B cell (primary cell): ENCODE results near the gene CFAP20DC. TPM values are rescaled to one million over a fixed set of nuclear protein-coding genes. Genes with fewer than 3 reads are reported as not detected.
"Not testable (repeated sequence)": the region's sequence is repeated elsewhere in the genome, so short reads cannot be mapped to it uniquely, and the experiment has no call there.

ENCODE experiments used
- ATAC-seq: fragments of 200-7000 bp; cut with Tn5 transposase; one replicate; pipeline ENCODE4 v1.10.0; 2021; ENCODE audit warnings: low read depth, mild to moderate bottlenecking, moderate number of reproducible peaks, moderate library complexity
- CTCF ChIA-PET: fragments of 350-600 bp; sonication (Branson Sonifier 250); formaldehyde crosslinking; loops from one replicate; lab custom pipeline; 2021; ENCODE audit warnings: antibody characterized with exemption, inconsistent platforms; lab: Charles Lee
- POLR2A ChIA-PET: fragments of 350-600 bp; sonication (Branson Sonifier 250); formaldehyde crosslinking; loops from one replicate; lab custom pipeline; 2021; ENCODE audit warnings: antibody characterized with exemption; lab: Charles Lee
- DNase-seq: peaks from one replicate; pipeline ENCODE4 v3.0.0; 2013
- H2AFZ ChIP-seq: 2 replicates; pipeline ENCODE4 v1.6.1; 2012; ENCODE audit warnings: mild to moderate bottlenecking, low read depth, low read length; ENCODE audit not compliant: insufficient read depth, poor library complexity, severe bottlenecking
- H3K27ac ChIP-seq, 2 donors: 1 replicate in 1 of 2; 2 replicates in 1 of 2; pipeline ENCODE4 v1.5.1; 2012 to 2013; ENCODE audit warnings: low read length in 2 of 2, mild to moderate bottlenecking in 2 of 2, moderate library complexity in 1 of 2
- H3K27me3 ChIP-seq, 4 experiments: fragments of 200-600 bp in 1 of 4; sonication (generic) in 1 of 4; replicated peaks in 1 of 4; 1 replicate in 2 of 4; 2 replicates in 2 of 4; pipeline versions ENCODE4 v1.6.1 to v1.7.0; 2013 to 2016; ENCODE audit warnings: low read length in 3 of 4, mild to moderate bottlenecking in 2 of 4, mixed read lengths in 1 of 4, moderate library complexity in 1 of 4; ENCODE audit not compliant: insufficient read depth in 4 of 4, control insufficient read depth in 3 of 4; ENCODE audit errors: control extremely low read depth in 1 of 4
- H3K36me3 ChIP-seq, 2 experiments: replicated peaks in 1 of 2; 1 replicate in 1 of 2; 2 replicates in 1 of 2; pipeline versions ENCODE4 v1.6.1 to v1.7.1; 2013; ENCODE audit warnings: low read length in 1 of 2; ENCODE audit not compliant: insufficient read depth in 2 of 2, control insufficient read depth in 1 of 2; ENCODE audit errors: control extremely low read depth in 1 of 2, extremely low read depth in 1 of 2
- H3K4me1 ChIP-seq, 2 donors: fragments of 200-600 bp in 1 of 2; sonication (generic) in 1 of 2; 1 replicate in 1 of 2; 2 replicates in 1 of 2; pipeline versions ENCODE4 v1.5.1 to v1.6.1; 2013 to 2017; ENCODE audit warnings: low read length in 2 of 2; ENCODE audit not compliant: control insufficient read depth in 2 of 2, insufficient read depth in 2 of 2
- H3K4me2 ChIP-seq: replicated peaks from 2 replicates; pipeline ENCODE3; 2012; ENCODE audit warnings: mild to moderate bottlenecking, low read depth, low read length; ENCODE audit not compliant: poor library complexity, severe bottlenecking
- H3K4me3 ChIP-seq, 5 experiments: fragments of 200-600 bp in 1 of 5; sonication (generic) in 1 of 5; 1 replicate in 3 of 5; 2 replicates in 2 of 5; pipeline versions ENCODE4 v1.5.1 to v1.7.0; 2011 to 2016; ENCODE audit warnings: low read length in 4 of 5, mild to moderate bottlenecking in 4 of 5, low read depth in 2 of 5, control low read depth in 1 of 5, moderate library complexity in 1 of 5; ENCODE audit not compliant: insufficient read depth in 1 of 5; ENCODE audit errors: control extremely low read depth in 1 of 5, extremely low read depth in 1 of 5
- H3K79me2 ChIP-seq: fragments of 200-600 bp; sonication (generic); one replicate; pipeline ENCODE4 v1.6.0; 2016; ENCODE audit warnings: low read length; ENCODE audit not compliant: control insufficient read depth, insufficient read depth
- H3K9ac ChIP-seq: fragments of 200-600 bp; sonication (generic); 2 replicates; pipeline ENCODE4 v1.6.1; 2017; ENCODE audit warnings: mild to moderate bottlenecking, low read length, moderate library complexity
- H3K9me3 ChIP-seq, 3 donors: one replicate each; pipeline versions ENCODE4 v1.6.1 to v1.7.1; 2013; ENCODE audit warnings: low read length in 2 of 3; ENCODE audit not compliant: control insufficient read depth in 2 of 3, insufficient read depth in 1 of 3; ENCODE audit errors: control extremely low read depth in 1 of 3
- H4K20me1 ChIP-seq: 2 replicates; pipeline ENCODE4 v1.6.0; 2012; ENCODE audit warnings: mild to moderate bottlenecking, low read length; ENCODE audit not compliant: insufficient read depth, control insufficient read depth, poor library complexity, severe bottlenecking
- H3K27ac Mint-ChIP-seq: one replicate; pipeline ENCODE4 v1.8.0; 2021; ENCODE audit warnings: mixed read lengths
- H3K27me3 Mint-ChIP-seq: one replicate; pipeline ENCODE4 v1.8.0; 2021; ENCODE audit warnings: mixed read lengths
- H3K4me1 Mint-ChIP-seq: one replicate; pipeline ENCODE4 v1.8.0; 2021; ENCODE audit warnings: mixed read lengths
- H3K4me3 Mint-ChIP-seq: one replicate; pipeline ENCODE4 v1.8.0; 2021; ENCODE audit warnings: mixed read lengths
- H3K9me3 Mint-ChIP-seq: one replicate; pipeline ENCODE4 v1.8.0; 2022; ENCODE audit warnings: mixed read lengths; ENCODE audit not compliant: insufficient read depth
- EZH2 ChIP-seq: IDR thresholded peaks from 2 replicates; pipeline ENCODE4 v1.6.1; 2012; ENCODE audit warnings: borderline replicate concordance, low read depth, mild to moderate bottlenecking, moderate library complexity, low read length; ENCODE audit not compliant: insufficient read depth, poor library complexity, severe bottlenecking
- WGBS: methylation state at CpG from one replicate; pipeline ENCODE4 v1.1.5; 2013; ENCODE audit warnings: missing lambda C conversion rate; ENCODE audit not compliant: insufficient coverage; 5-methylcytosine and 5-hydroxymethylcytosine counted together
- intact Hi-C: fragments of 100-400 bp; cut with micrococcal nuclease; formaldehyde crosslinking; loops from one replicate; pipeline ENCODE4 v1.10.0; 2022
- polyA plus RNA-seq: library from polyadenylated mRNA; depleted of rRNA; stranded (reverse); fragments of >200 nt; gene quantifications from 2 replicates; pipeline ENCODE4 v1.2.3, GENCODE V29; 2012
- total RNA-seq, 2 donors: library from RNA; stranded (reverse); fragments of 120-200 nt in 1 of 2; gene quantifications; 1 replicate in 1 of 2; 2 replicates in 1 of 2; pipeline versions ENCODE4 v1.2.3 to v1.2.4, GENCODE V29; 2013 to 2022
- TF ChIP-seq, protein P1 (sequence below): fragments of 200-600 bp; IDR thresholded peaks from one replicate; pipeline ENCODE4 v1.8.0; 2022; ENCODE audit warnings: antibody characterized with exemption, mild to moderate bottlenecking

CFAP20DC gene
- total and polyA plus RNA-seq, 2 donors (not counting 1 experiment from before 2014, with no cell fraction given) = 0.27 to 1.2 TPM

DNA sequence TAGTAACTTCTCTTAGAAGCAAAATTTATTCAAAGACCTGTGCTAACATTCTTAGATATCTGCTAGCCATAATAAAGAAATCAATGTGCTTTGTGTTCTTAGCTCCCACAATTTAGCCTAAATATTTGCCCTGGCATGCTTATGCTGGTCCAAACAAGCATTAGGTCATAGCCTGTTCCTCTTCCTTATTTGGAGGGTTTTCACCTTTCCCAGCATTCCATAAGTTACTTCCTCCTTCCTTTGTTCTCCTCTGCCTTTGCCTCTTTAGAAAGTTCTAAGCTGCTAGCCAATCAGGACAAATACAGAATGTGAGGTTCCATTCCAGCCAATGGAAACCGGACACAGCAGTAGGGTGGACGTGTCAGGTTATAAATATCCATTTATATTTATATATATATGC is 345.5 kb downstream of the CFAP20DC start:
- H3K9me3 Mint-ChIP-seq, H4K20me1 ChIP-seq, H3K27ac Mint-ChIP-seq, H3K9me3 ChIP-seq, H3K27me3 Mint-ChIP-seq, POLR2A ChIA-PET, H3K36me3 ChIP-seq, H3K4me3 ChIP-seq, DNase-seq, intact Hi-C loops, H2AFZ ChIP-seq, H3K4me2 ChIP-seq, H3K4me1 ChIP-seq, H3K79me2 ChIP-seq, ATAC-seq, H3K4me1 Mint-ChIP-seq, H3K27me3 ChIP-seq, H3K9ac ChIP-seq, H3K4me3 Mint-ChIP-seq, H3K27ac ChIP-seq: not testable (repeated sequence)
- no CpG with 5 or more reads among the region's 2 CpGs for WGBS
- CTCF ChIA-PET = interaction anchor here (0.6 kb wide), 1 partner anchor 51 kb away, joined by 3 read pairs; no protein-coding TSS in a partner anchor

DNA sequence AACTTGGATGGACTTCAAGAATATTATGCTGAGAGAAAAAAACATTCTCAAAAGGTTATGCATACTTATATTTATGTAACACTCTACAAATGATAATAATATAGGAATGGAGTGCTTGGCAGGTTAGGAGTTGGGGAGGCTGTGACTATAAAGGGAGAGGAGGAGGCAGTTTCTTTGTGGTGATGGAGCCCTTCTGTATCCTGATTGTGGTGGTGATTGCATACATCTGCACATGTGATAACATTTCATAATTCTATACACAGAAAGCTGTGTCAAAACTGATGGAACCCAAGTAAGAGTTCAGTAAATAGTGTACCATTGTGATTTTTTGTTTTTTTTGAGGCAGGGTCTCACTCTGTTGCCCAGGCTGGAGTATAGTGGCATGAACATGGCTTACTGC is 351.6 kb downstream of the CFAP20DC start:
- Histone ChIP-seq H3K9ac (no peak overlapping the region), H3K79me2 (no peaks in the 10 kb centered on the region), H3K27ac (no peak overlapping the region), H3K36me3 (no peaks in the 10 kb centered on the region), H3K27me3 (no peaks in the 10 kb centered on the region), H3K4me2 (no peak overlapping the region), H4K20me1 (no peaks in the 10 kb centered on the region), H3K9me3 (no peaks in the 10 kb centered on the region), H2AFZ (no peak overlapping the region), H3K4me1 (no peaks in the 10 kb centered on the region), H3K4me3 (no peak overlapping the region)
- ATAC-seq (no peak), DNase-seq (no peak)
- no peaks in the 10 kb centered on the region for H3K27me3 Mint-ChIP-seq
- POLR2A ChIA-PET = no interaction called here
- CTCF ChIA-PET = no interaction called here
- H3K4me3 Mint-ChIP-seq = no peak overlapping the region
- no peaks in the 10 kb centered on the region for H3K4me1 Mint-ChIP-seq
- intact Hi-C loops = no loop called here
- no peak overlapping the region for H3K27ac Mint-ChIP-seq
- peaks cover 1% of the 10 kb centered on the region for H3K9me3 Mint-ChIP-seq
- TF ChIP-seq, protein P1, sequence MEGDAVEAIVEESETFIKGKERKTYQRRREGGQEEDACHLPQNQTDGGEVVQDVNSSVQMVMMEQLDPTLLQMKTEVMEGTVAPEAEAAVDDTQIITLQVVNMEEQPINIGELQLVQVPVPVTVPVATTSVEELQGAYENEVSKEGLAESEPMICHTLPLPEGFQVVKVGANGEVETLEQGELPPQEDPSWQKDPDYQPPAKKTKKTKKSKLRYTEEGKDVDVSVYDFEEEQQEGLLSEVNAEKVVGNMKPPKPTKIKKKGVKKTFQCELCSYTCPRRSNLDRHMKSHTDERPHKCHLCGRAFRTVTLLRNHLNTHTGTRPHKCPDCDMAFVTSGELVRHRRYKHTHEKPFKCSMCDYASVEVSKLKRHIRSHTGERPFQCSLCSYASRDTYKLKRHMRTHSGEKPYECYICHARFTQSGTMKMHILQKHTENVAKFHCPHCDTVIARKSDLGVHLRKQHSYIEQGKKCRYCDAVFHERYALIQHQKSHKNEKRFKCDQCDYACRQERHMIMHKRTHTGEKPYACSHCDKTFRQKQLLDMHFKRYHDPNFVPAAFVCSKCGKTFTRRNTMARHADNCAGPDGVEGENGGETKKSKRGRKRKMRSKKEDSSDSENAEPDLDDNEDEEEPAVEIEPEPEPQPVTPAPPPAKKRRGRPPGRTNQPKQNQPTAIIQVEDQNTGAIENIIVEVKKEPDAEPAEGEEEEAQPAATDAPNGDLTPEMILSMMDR = no peak
- no peak for TF ChIP-seq EZH2
